Right lobe of liver (tissue), 6 donors: Measurements from ENCODE around the gene ASPDH. TPM values are rescaled to one million over a fixed set of nuclear protein-coding genes. Genes with fewer than 3 reads are reported as not detected.

Experiments
- ATAC-seq, 4 donors: fragments of 200-7000 bp; cut with Tn5 transposase; one replicate each; pipeline ENCODE4 v1.9.1; 2020; ENCODE audit warnings: mild to moderate bottlenecking in 4 of 4, moderate library complexity in 4 of 4
- DNase-seq, 3 donors: peaks; one replicate each; pipeline ENCODE4 v3.0.0-alpha.2; 2020
- H3K27ac ChIP-seq, 3 donors: fragments of 200-600 bp; one replicate each; pipeline ENCODE4 v1.8.0; 2022
- H3K27me3 ChIP-seq, 2 donors: fragments of 200-600 bp; one replicate each; pipeline ENCODE4 v1.8.0; 2022
- H3K36me3 ChIP-seq, 4 donors: fragments of 200-600 bp; sonication (generic) in 1 of 4; one replicate each; pipeline versions ENCODE4 v1.5.1 to v1.8.0; 2017 to 2022; ENCODE audit warnings: control low read depth in 1 of 4
- H3K4me1 ChIP-seq, 4 donors: fragments of 200-600 bp; sonication (generic) in 1 of 4; one replicate each; pipeline versions ENCODE4 v1.5.1 to v1.8.0; 2017 to 2022; ENCODE audit warnings: control low read depth in 1 of 4
- H3K4me3 ChIP-seq, 3 donors: fragments of 200-600 bp; one replicate each; pipeline ENCODE4 v1.8.0; 2022
- H3K9me3 ChIP-seq, 4 donors: fragments of 200-600 bp; sonication (generic) in 1 of 4; one replicate each; pipeline versions ENCODE4 v1.5.1 to v1.8.0; 2017 to 2022; ENCODE audit warnings: control low read depth in 1 of 4
- POLR2A ChIP-seq: fragments of 450-650 bp; IDR thresholded peaks from one replicate; pipeline ENCODE4 v1.6.1; 2017; ENCODE audit warnings: antibody characterized with exemption, mild to moderate bottlenecking
- WGBS: methylation state at CpG from one replicate; pipeline ENCODE4 v1.1.6; 2018; ENCODE audit warnings: low coverage, low lambda C conversion rate; ENCODE audit not compliant: insufficient coverage; ENCODE audit errors: missing lambda C conversion rate; 5-methylcytosine and 5-hydroxymethylcytosine counted together
- intact Hi-C, 2 donors: fragments of 100-400 bp; cut with DNase I; formaldehyde crosslinking; loops; one replicate each; pipeline versions ENCODE4 v1.11.2 to v1.14.1; 2022
- total RNA-seq, 6 experiments: library from RNA; depleted of rRNA in 2 of 6; stranded (reverse); fragments of >200 nt in 2 of 6; fragmentation: NEBNext Ultra II Directional in 3 of 6; extraction: Animal tissue kit (Norgen Biotek cat#: 25700) in 3 of 6; gene quantifications; one replicate each; pipeline versions ENCODE4 v1.1.0 to v1.2.4, GENCODE V29; 2016 to 2023
- TF ChIP-seq, protein P1 (sequence below), 4 donors: fragments of 200-600 bp in 3 of 4; fragments of 450-650 bp in 1 of 4; IDR thresholded peaks; one replicate each; pipeline versions ENCODE4 v1.5.1 to v1.8.0; 2016 to 2022; ENCODE audit warnings: antibody characterized with exemption in 4 of 4, mild to moderate bottlenecking in 2 of 4
- donor health status: DM: no; HTN: yes; CAD: no.
- donor health status: DM: no; HTN: no; CAD: no.
- donor health status: DM: no; HTN: no; CAD: no.
- donor health status: DM: no; HTN: yes; CAD: no.
- donor health status: DM: no; HTN: yes; CAD: no.

The ASPDH gene
- total RNA-seq, 6 experiments from 2014 or later = 22.1 to 67.8 (median 44.8) TPM

GRCh38 chr19:50467566-50467965 lies 46.1 kb downstream of the ASPDH start:
- 78% methylated on average over 7 of the region's 18 CpGs for WGBS
- no peak for DNase-seq
- Histone ChIP-seq H3K27ac (no peak overlapping the region), H3K9me3 (no peaks in the 10 kb centered on the region), H3K36me3 (no peaks in the 10 kb centered on the region), H3K4me3 (no peak overlapping the region), H3K4me1 (peaks cover 0 to 7% (median 0%) of the 10 kb centered on the region in 4 donors), H3K27me3 (no peaks in the 10 kb centered on the region)
- no peak for TF ChIP-seq POLR2A
- TF ChIP-seq, protein P1, sequence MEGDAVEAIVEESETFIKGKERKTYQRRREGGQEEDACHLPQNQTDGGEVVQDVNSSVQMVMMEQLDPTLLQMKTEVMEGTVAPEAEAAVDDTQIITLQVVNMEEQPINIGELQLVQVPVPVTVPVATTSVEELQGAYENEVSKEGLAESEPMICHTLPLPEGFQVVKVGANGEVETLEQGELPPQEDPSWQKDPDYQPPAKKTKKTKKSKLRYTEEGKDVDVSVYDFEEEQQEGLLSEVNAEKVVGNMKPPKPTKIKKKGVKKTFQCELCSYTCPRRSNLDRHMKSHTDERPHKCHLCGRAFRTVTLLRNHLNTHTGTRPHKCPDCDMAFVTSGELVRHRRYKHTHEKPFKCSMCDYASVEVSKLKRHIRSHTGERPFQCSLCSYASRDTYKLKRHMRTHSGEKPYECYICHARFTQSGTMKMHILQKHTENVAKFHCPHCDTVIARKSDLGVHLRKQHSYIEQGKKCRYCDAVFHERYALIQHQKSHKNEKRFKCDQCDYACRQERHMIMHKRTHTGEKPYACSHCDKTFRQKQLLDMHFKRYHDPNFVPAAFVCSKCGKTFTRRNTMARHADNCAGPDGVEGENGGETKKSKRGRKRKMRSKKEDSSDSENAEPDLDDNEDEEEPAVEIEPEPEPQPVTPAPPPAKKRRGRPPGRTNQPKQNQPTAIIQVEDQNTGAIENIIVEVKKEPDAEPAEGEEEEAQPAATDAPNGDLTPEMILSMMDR (IDR thresholded peaks at IDR 0.05) = no peak
- ATAC-seq = no peak
- intact Hi-C loops = no loop called here

- ATAC-seq = no peak
- no peaks in the 10 kb centered on the region for H3K27me3 ChIP-seq
- peaks cover 0 to 7% (median 0%) of the 10 kb centered on the region in 4 donors for H3K4me1 ChIP-seq
- H3K27ac ChIP-seq = no peak overlapping the region
- no peak overlapping the region for H3K4me3 ChIP-seq
- 53% methylated on average over 3 of the region's 11 CpGs for WGBS
- H3K36me3 ChIP-seq = no peaks in the 10 kb centered on the region
- H3K9me3 ChIP-seq = no peaks in the 10 kb centered on the region
- intact Hi-C loops = no loop called here
- DNase-seq = no peak
- TF ChIP-seq, protein P1 (IDR thresholded peaks at IDR 0.05) = no peak
- no peak for TF ChIP-seq POLR2A
Observed at GRCh38 chr19:50466706-50467039, 47.0 kb downstream of the ASPDH start.

GRCh38 chr19:50465986-50466705 lies 47.6 kb downstream of the ASPDH start:
- no peaks in the 10 kb centered on the region for H3K36me3 ChIP-seq
- 80% methylated on average over 2 of the region's 29 CpGs for WGBS
- DNase-seq (no peak), ATAC-seq (no peak)
- no peak overlapping the region for H3K4me3 ChIP-seq
- intact Hi-C loops = no loop called here
- H3K9me3 ChIP-seq = no peaks in the 10 kb centered on the region
- peaks cover 0 to 7% (median 0%) of the 10 kb centered on the region in 4 donors for H3K4me1 ChIP-seq
- no peak overlapping the region for H3K27ac ChIP-seq
- H3K27me3 ChIP-seq = no peaks in the 10 kb centered on the region
- no peak for TF ChIP-seq POLR2A
- TF ChIP-seq, protein P1 (IDR thresholded peaks at IDR 0.05) = no peak

DNA sequence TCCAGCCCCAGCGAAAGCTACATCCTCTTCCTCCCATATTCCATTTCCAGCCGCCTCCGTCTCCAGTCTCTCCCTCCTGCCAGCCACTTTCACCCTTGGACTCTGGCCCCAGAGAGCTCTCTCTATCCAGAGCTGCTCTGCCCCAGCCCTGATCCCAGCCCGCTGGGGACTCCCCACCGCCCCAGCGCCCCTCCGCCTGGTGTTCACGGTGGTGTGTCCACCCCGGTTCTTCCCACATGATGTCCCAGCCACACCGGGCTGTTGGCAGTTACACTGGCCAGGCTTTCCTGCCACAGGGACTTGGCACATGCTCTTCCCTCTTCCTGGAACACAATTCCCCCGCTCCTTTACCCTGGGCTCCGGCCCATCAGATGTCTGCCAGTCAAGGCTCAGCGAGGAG lies 48.7 kb downstream of the ASPDH start:
- TF ChIP-seq, protein P1 (IDR thresholded peaks at IDR 0.05) = no peak
- no peak for TF ChIP-seq POLR2A
- H3K27me3 ChIP-seq = no peaks in the 10 kb centered on the region
- H3K4me1 ChIP-seq = peaks cover 0 to 7% (median 0%) of the 10 kb centered on the region in 4 donors
- intact Hi-C loops = no loop called here
- no peaks in the 10 kb centered on the region for H3K9me3 ChIP-seq
- H3K36me3 ChIP-seq = no peaks in the 10 kb centered on the region
- no peak overlapping the region for H3K27ac ChIP-seq
- WGBS = 26% methylated on average over 11 of the region's 13 CpGs
- no peak overlapping the region for H3K4me3 ChIP-seq
- no peak for DNase-seq
- ATAC-seq = peak in 3 of 4 donors; percentile 26 to 61 (median 54)
